ENCODE measurements around the gene WDR59.
"Not testable (repeated sequence)": the region's sequence is repeated elsewhere in the genome, so short reads cannot be mapped to it uniquely, and the experiment has no call there.

The WDR59 gene

DNA sequence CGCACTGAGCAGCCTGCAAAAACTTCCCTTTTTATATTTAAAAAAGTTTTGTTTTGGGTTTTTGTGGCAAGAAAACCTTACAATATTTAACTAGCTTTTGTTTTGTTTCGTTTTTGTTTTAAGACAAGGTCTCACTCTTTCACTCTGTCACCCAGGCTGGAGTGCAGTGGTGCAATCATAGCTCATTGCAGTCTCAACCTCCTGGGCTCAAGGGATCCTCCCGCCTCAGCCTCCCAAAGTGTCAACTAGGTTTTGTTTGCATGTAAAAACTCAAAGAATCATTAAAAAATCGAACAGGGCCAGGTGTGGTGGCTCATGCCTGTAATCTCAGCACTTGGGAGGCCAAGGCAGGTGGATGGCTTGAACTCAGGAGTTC lies 132.4 kb downstream of the WDR59 start:
- no peak for DNase-seq (ENCODE audit: low spot score)

- no peak for DNase-seq (ENCODE audit: low spot score)
Observed at GRCh38 chr16:74850027-74850426, 134.9 kb downstream of the WDR59 start.

DNA sequence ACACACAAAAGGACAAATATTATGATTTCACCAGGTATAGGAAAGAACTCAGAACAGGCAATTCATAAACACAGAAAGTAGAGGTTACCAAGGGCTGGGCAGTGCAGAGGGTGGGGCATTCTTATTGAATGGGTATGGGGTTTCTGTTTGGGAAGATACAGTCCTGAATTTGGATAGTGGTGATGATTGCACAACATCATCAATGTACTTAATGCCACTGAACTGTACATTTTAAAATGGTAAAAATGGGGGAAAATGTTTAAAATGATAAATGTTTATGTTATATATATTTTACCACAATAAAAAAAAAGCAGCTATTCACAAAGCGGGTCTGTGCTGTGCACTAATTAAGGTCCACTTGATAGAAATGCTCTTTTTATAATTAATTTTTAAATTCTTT lies 137.7 kb downstream of the WDR59 start:
- no peak for DNase-seq (ENCODE audit: low spot score)

GRCh38 chr16:74846714-74847113 lies 138.2 kb downstream of the WDR59 start:
- DNase-seq (ENCODE audit: low spot score), result no peak

DNA sequence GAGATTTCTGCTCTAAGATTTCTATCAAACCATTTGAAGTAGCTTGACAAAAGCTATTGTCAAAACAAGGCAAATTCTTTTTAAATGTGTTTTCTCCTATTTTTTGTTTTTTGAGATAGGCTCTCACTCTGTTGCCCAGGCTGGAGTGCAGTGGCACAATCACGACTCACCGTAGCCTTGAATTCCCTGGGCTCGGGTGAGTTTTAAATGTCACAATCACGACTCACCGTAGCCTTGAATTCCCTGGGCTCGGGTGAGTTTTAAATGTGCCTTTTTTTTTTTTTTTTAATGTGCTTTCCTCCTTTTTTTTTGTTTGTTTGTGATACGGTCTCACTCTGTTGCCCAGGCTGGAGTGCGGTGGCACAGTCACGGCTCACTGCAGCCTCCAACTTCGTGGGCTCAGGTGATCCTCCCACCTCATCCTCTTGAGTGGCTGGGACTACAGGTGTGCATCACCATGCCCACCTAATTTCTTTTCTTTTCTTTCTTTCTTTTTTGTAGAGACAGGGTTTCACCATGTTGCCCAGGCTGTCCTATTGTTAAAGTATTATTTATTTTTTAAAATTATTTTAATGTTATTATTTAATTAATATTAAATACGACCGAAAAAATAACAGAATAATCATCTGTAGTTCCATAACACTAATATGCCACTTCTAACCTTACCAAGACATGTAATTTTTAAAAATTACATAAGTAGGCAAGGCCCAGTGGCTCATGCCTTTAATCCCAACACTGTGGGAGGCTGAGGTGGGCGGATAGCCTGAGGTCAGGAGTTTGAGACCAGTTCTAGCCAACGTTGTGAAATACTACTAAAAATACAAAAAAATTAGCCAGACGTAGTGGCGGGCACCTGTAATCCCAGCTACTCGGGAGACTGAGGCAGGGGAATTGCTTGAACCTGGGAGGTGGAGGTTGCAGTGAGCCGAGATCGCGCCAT lies 140.6 kb downstream of the WDR59 start:
- no peak for DNase-seq (ENCODE audit: low spot score)

DNA sequence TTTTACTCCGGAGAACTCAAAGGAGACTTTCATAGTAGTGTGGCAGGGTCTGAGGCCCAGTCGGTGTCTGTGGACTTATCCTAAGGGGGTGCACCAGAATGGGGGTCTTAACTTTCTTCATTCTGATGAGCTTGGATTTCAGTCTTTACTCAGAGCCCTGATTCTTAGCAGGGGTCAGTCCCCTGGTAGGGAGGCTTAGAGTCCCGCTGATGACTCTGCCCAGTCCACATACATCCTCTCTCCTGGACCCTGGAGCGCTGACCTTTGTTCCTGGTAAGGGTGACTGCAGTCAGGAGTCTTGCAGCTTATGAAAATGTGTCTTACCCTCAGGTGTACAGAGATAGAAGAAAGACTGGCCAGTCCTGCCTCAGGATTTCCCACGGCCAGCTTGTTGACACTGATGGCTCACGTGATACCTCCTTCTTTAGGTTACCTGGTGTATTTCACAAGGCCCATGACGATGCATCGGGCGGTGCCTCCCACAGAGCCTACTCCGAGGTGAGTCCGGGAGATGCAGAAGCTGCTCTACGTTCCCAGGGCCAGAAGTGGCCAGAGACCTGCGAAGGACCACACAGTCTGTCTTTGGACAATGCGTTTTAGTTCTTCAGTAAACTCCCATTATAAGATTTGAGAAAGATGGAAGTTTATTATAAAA lies 141.4 kb downstream of the WDR59 start:
- not testable (repeated sequence) for DNase-seq (ENCODE audit: low spot score)

GRCh38 chr16:74842413-74842812 lies 142.5 kb downstream of the WDR59 start:
- DNase-seq (ENCODE audit: low spot score), result no peak

DNA sequence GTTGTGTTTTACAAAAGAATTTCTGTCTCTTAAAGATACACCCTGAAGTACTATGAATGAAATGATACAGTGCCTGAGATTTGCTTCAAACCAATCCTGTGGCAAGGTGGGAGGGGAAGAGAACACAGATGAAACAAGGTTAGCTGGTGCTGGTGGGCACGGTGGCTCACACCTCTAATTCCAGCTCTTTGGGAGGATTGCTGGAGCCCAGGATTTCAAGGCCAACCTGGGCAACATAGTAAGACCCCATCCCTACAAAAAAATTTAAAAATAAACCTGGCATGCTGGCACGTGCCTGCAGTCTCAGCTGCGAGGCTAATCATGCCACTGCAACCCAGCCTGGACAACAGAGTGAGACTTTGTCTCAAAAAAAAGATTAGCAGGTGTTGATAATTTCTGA lies 143.0 kb downstream of the WDR59 start:
- no peak for DNase-seq (ENCODE audit: low spot score)

DNA sequence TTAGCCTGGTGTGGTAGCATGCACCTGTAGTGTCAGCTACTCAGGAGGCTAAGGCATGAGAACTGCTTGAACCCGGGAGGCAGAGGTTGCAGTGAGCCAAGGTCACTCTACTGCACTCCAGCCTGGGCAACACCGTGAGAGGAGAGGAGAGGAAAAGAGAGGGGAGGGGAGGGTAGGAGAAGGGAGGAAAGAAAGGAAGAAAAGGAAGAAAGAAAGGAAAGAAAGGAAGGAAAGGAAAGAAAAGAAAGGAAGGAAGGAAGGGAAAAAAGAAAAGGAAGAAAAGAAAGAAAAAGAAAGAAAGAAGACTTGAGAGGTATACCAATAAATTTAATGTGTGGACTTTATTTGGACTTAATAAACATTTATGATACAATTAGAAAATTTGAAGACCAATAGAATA lies 143.5 kb downstream of the WDR59 start:
- DNase-seq (ENCODE audit: low spot score), result no peak

GRCh38 chr16:74837056-74837455 lies 147.9 kb downstream of the WDR59 start:
- no peak for DNase-seq (ENCODE audit: low spot score)

DNA sequence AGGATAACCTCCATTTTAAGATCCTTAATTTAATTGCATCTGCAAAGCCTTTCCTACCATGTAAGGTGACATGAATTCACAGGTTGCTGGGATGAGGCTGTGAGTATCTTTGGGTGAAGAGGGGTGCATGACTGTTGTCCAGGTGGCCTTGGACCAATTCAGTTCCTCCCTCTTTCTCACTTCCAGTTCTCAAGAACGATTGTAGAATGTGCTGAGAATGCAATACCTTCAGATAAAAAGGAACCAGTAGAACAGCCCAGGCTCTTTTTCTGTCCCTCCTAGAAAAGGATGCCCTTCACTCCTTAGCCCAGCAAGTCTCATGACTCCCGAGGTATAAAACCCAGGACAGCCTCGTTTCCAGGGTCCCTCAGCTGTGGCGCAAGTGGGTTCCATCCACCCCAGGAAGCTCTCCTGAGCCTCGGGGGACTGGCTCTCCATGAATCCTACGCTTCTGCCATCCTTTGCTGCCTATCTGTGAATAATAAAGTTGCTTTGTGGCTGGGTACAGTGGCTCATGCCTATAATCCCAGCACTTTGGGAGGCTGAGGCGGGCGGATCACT lies 148.7 kb downstream of the WDR59 start:
- no peak for DNase-seq (ENCODE audit: low spot score)

DNA sequence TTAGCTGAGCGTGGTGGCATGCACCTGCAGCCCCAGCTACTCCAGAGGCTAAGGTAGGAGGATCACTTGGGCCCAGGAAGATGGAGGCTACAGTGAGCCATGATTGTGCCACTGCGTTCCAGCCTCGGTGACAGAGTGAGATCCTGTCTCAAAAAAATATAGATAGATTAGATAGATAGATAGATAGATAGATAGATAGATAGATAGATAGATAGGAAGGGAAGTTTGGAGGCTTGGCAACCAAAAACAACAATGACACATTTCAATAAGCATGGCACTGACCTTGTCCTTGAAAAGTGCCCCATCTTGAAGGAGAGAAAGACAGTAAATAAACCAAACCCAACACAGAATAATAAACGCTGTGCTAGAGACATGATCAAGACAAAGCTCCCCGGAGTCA lies 152.7 kb downstream of the WDR59 start:
- DNase-seq (ENCODE audit: low spot score), result no peak

GRCh38 chr16:74831467-74831866 lies 153.5 kb downstream of the WDR59 start:
- no peak for DNase-seq (ENCODE audit: low spot score)

GRCh38 chr16:74830648-74831047 lies 154.3 kb downstream of the WDR59 start:
- no peak for DNase-seq (ENCODE audit: low spot score)

- DNase-seq (ENCODE audit: low spot score), result no peak
Observed at GRCh38 chr16:74829637-74830036, 155.3 kb downstream of the WDR59 start.

- no peak for DNase-seq (ENCODE audit: low spot score)
Observed at GRCh38 chr16:74825941-74826340, 159.0 kb downstream of the WDR59 start.

- no peak for DNase-seq (ENCODE audit: low spot score)
Observed at GRCh38 chr16:74825016-74825415, 159.9 kb downstream of the WDR59 start.
